Type B pancreatic cell (in vitro differentiated cells): Measurements from ENCODE around the gene LARP4. TPM values are rescaled to one million over a fixed set of nuclear protein-coding genes. Genes with fewer than 3 reads are reported as not detected.

Source experiments
- DNase-seq: peaks from one replicate; pipeline ENCODE4 v3.0.0; 2021; ENCODE audit warnings: mixed read lengths; ENCODE audit not compliant: unreplicated experiment; ENCODE audit errors: extremely low spot score
- H3K27ac Mint-ChIP-seq: 2 replicates; pipeline ENCODE4 v1.8.0; 2021; ENCODE audit warnings: mild to moderate bottlenecking, mixed read lengths
- H3K27me3 Mint-ChIP-seq: 2 replicates; pipeline ENCODE4 v1.8.0; 2021; ENCODE audit warnings: mixed read lengths
- H3K36me3 Mint-ChIP-seq: 2 replicates; pipeline ENCODE4 v1.8.0; 2021; ENCODE audit warnings: mixed read lengths
- H3K4me1 Mint-ChIP-seq: one replicate; pipeline ENCODE4 v1.8.0; 2021; ENCODE audit warnings: mixed read lengths; ENCODE audit not compliant: unreplicated experiment
- H3K4me3 Mint-ChIP-seq: 2 replicates; pipeline ENCODE4 v1.8.0; 2021; ENCODE audit warnings: mild to moderate bottlenecking, mixed read lengths
- H3K9me3 Mint-ChIP-seq: 2 replicates; pipeline ENCODE4 v1.8.0; 2021; ENCODE audit warnings: mixed read lengths
- total RNA-seq: library from RNA; stranded (reverse); gene quantifications from 2 replicates; pipeline ENCODE4 v1.2.1, GENCODE V29; 2021; ENCODE audit warnings: low replicate concordance
- TF ChIP-seq, protein P1 (sequence below): fragments of 200-600 bp; sonication (generic); conservative IDR thresholded peaks from 2 replicates; pipeline ENCODE4 v1.5.0; 2021; ENCODE audit warnings: antibody characterized with exemption, mild to moderate bottlenecking

Gene LARP4
- total RNA-seq, 1 donor from 2014 or later = 55.3 TPM

DNA sequence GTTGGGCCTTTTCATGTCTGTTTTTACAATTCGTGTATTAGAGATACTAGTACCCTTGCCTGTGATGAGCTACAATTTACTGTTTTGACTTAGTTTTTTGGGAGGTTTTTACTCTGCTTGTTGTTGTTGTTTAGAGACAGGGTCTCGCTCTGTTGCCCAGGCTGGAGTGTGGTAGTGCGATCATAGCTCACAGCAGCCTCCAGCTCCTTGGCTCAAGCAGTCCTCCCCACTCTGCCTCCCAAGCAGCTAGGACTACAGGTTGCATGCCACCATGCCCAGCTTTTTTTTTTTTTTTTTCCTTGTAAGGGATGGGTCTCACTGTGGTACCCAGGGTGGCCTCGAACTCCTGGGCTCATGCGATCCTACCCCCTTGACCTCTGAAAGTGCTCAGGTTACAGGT is 52.1 kb downstream of the LARP4 start:
- Mint-ChIP-seq H3K4me3 (no peak overlapping the region), H3K27ac (no peak overlapping the region)

DNA sequence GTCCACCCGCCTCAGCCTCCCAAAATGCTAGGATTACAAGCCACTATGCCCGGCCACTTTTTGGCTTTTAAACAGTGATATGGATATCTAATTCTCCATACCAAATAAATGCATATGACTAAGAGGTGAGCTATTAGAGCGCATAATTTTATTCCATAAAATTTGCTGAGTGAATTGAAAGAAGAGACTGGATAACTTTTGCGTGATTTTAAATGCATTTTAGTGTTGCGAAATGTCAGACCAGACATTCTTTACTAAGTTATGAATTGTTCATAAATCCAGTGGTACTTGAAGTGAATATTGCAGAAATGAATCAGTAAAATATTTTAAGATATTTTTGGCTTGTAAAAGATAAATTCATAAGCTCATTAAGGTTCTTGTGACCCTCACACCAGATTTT is 53.2 kb downstream of the LARP4 start:
- no peaks in the 10 kb centered on the region for H3K4me1 Mint-ChIP-seq
- no peak overlapping the region for H3K4me3 Mint-ChIP-seq
- H3K36me3 Mint-ChIP-seq = peaks cover 22% of the 10 kb centered on the region
- no peaks in the 10 kb centered on the region for H3K9me3 Mint-ChIP-seq
- no peaks in the 10 kb centered on the region for H3K27me3 Mint-ChIP-seq
- TF ChIP-seq, protein P1, sequence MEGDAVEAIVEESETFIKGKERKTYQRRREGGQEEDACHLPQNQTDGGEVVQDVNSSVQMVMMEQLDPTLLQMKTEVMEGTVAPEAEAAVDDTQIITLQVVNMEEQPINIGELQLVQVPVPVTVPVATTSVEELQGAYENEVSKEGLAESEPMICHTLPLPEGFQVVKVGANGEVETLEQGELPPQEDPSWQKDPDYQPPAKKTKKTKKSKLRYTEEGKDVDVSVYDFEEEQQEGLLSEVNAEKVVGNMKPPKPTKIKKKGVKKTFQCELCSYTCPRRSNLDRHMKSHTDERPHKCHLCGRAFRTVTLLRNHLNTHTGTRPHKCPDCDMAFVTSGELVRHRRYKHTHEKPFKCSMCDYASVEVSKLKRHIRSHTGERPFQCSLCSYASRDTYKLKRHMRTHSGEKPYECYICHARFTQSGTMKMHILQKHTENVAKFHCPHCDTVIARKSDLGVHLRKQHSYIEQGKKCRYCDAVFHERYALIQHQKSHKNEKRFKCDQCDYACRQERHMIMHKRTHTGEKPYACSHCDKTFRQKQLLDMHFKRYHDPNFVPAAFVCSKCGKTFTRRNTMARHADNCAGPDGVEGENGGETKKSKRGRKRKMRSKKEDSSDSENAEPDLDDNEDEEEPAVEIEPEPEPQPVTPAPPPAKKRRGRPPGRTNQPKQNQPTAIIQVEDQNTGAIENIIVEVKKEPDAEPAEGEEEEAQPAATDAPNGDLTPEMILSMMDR = no peak
- no peak overlapping the region for H3K27ac Mint-ChIP-seq
- no peak for DNase-seq

More for the DNA sequence above, 52.1 kb downstream of the LARP4 start:
- TF ChIP-seq, protein P1 = no peak
- Mint-ChIP-seq H3K4me1 (no peaks in the 10 kb centered on the region), H3K36me3 (peaks cover 26% of the 10 kb centered on the region), H3K27me3 (no peaks in the 10 kb centered on the region), H3K9me3 (no peaks in the 10 kb centered on the region)
- DNase-seq = no peak

GRCh38 chr12:50458606-50459005 is 57.9 kb downstream of the LARP4 start:
- Mint-ChIP-seq H3K4me3 (no peak overlapping the region), H3K4me1 (no peaks in the 10 kb centered on the region), H3K36me3 (peaks cover 27% of the 10 kb centered on the region), H3K27me3 (no peaks in the 10 kb centered on the region), H3K9me3 (no peaks in the 10 kb centered on the region), H3K27ac (no peak overlapping the region)
- TF ChIP-seq, protein P1 = no peak
- DNase-seq = no peak

GRCh38 chr12:50467439-50467838 is 66.8 kb downstream of the LARP4 start:
- Mint-ChIP-seq H3K27ac (no peak overlapping the region), H3K9me3 (no peaks in the 10 kb centered on the region), H3K4me3 (no peak overlapping the region), H3K27me3 (no peaks in the 10 kb centered on the region), H3K4me1 (no peaks in the 10 kb centered on the region), H3K36me3 (peaks cover 53% of the 10 kb centered on the region)
- TF ChIP-seq, protein P1 = no peak
- DNase-seq = no peak

GRCh38 chr12:50477241-50477832 is 76.7 kb downstream of the LARP4 start:
- no peaks in the 10 kb centered on the region for H3K9me3 Mint-ChIP-seq
- no peak overlapping the region for H3K4me3 Mint-ChIP-seq
- H3K36me3 Mint-ChIP-seq = peaks cover 21% of the 10 kb centered on the region
- no peak for DNase-seq
- H3K27me3 Mint-ChIP-seq = no peaks in the 10 kb centered on the region
- no peak overlapping the region for H3K27ac Mint-ChIP-seq
- no peaks in the 10 kb centered on the region for H3K4me1 Mint-ChIP-seq
- TF ChIP-seq, protein P1 = no peak

DNA sequence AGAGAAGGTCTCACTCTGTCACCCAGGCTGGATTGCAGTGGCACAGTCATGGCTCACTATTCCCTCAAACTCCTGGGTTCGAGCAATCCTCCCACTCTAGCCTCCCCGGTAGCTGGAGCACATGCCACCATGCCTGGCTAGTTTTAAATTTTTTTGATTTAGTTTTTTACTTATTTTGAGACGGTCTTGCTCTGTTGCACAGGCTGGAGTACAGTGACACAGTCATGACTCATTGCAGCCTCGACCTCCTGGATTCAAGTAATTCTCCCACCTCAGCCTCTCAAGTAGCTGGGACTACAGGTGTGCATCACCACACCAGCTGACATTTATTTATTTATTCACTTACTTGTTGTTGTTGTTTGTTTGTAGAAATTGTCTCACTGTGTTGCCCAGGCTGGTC is 81.9 kb downstream of the LARP4 start:
- no peak for DNase-seq
- Mint-ChIP-seq H3K36me3 (peaks cover under 1% of the 10 kb centered on the region), H3K4me1 (no peaks in the 10 kb centered on the region), H3K4me3 (no peak overlapping the region), H3K27ac (no peak overlapping the region), H3K9me3 (peaks cover 4% of the 10 kb centered on the region), H3K27me3 (no peaks in the 10 kb centered on the region)
- TF ChIP-seq, protein P1 = no peak
